K562 (cell line): ENCODE data around the gene TRAPPC4. TPM values are rescaled to one million over a fixed set of nuclear protein-coding genes. Genes with fewer than 3 reads are reported as not detected.
A peak's percentile ranks its signal among the peaks of the same experiment; 100 is the strongest.

ENCODE experiments used
- CCNT2 ChIP-seq: IDR thresholded peaks from 2 replicates; pipeline ENCODE4 v1.6.1; 2011; ENCODE audit warnings: borderline replicate concordance, low read depth, mild to moderate bottlenecking, moderate library complexity, mixed read lengths, low read length; ENCODE audit not compliant: insufficient read length; ENCODE audit errors: extremely low read depth
- CREBBP ChIP-seq: IDR thresholded peaks from one replicate; pipeline ENCODE4 v1.6.1; 2012; ENCODE audit warnings: low read depth, mild to moderate bottlenecking, control low read depth, inconsistent platforms, low read length
- CREM ChIP-seq: IDR thresholded peaks from 2 replicates; pipeline ENCODE4 v1.6.1; 2014; ENCODE audit warnings: antibody characterized with exemption, low read depth
- HNRNPLL ChIP-seq: fragments of 200-400 bp; formaldehyde crosslinking; IDR thresholded peaks from 2 replicates; pipeline ENCODE4 v1.6.1; 2017; ENCODE audit warnings: low read length, low read depth, mild to moderate bottlenecking; ENCODE audit not compliant: poor library complexity, severe bottlenecking
- JUN ChIP-seq, 2 experiments: sonication (generic) in 1 of 2; formaldehyde crosslinking in 1 of 2; IDR thresholded peaks; 2 replicates each; pipeline versions ENCODE4 v1.6.1 to v1.8.0; 2012 to 2022; ENCODE audit warnings: borderline replicate concordance in 2 of 2, mild to moderate bottlenecking in 2 of 2, improper control_type of control experiment in 1 of 2, low read depth in 1 of 2, low read length in 1 of 2, missing genetic modification reagents in 1 of 2
- JUNB ChIP-seq: fragments of 450-650 bp; formaldehyde crosslinking; conservative IDR thresholded peaks from 2 replicates; pipeline ENCODE4 v1.4.0; 2020; ENCODE audit warnings: mild to moderate bottlenecking
- JUND ChIP-seq, 2 experiments: IDR thresholded peaks; 2 replicates in 1 of 2; 3 replicates in 1 of 2; pipeline ENCODE4 v1.6.1; 2011; ENCODE audit warnings: borderline replicate concordance in 2 of 2, low read depth in 2 of 2, low read length in 2 of 2, improper control_type of control experiment in 1 of 2, missing biosample characterization in 1 of 2, missing genetic modification characterization in 1 of 2, missing genetic modification reagents in 1 of 2
- KAT8 ChIP-seq: fragments of 450-650 bp; IDR thresholded peaks from 2 replicates; pipeline ENCODE4 v1.6.1; 2016; ENCODE audit warnings: low read depth, mild to moderate bottlenecking
- MTA2 ChIP-seq: fragments of 450-650 bp; IDR thresholded peaks from 2 replicates; pipeline ENCODE4 v1.6.1; 2016; ENCODE audit warnings: low read depth
- MTA3 ChIP-seq: fragments of 450-650 bp; formaldehyde crosslinking; IDR thresholded peaks from 2 replicates; pipeline ENCODE4 v1.6.1; 2017; ENCODE audit warnings: mild to moderate bottlenecking, borderline replicate concordance
- NRF1 ChIP-seq, 2 experiments: fragments of 450-650 bp; IDR thresholded peaks in 1 of 2; conservative IDR thresholded peaks in 1 of 2; 2 replicates each; pipeline ENCODE4 v1.6.1; 2014; ENCODE audit warnings: mild to moderate bottlenecking in 2 of 2
- SMAD3 ChIP-seq: fragments of 450-650 bp; formaldehyde crosslinking; conservative IDR thresholded peaks from 2 replicates; pipeline ENCODE4 v1.4.0; 2020; ENCODE audit warnings: mild to moderate bottlenecking
- SMC3 ChIP-seq: conservative IDR thresholded peaks from 2 replicates; pipeline ENCODE4 v1.6.1; 2011; ENCODE audit warnings: low read depth, low read length, improper control_type of control experiment; ENCODE audit not compliant: insufficient read depth
- TBP ChIP-seq: optimal IDR thresholded peaks from 2 replicates; pipeline ENCODE3; 2011; ENCODE audit warnings: low read depth, low read length, improper control_type of control experiment
- TEAD1 ChIP-seq, 2 experiments: fragments of 450-650 bp in 1 of 2; sonication (generic) in 1 of 2; formaldehyde crosslinking; IDR thresholded peaks; 2 replicates each; pipeline versions ENCODE4 v1.4.0 to v1.8.0; 2020 to 2022; ENCODE audit warnings: mild to moderate bottlenecking in 2 of 2, missing genetic modification reagents in 1 of 2
- TOE1 ChIP-seq, 2 experiments: fragments of 450-650 bp in 1 of 2; sonication (generic) in 1 of 2; formaldehyde crosslinking in 1 of 2; IDR thresholded peaks; 2 replicates each; pipeline versions ENCODE4 v1.7.1 to v1.8.0; 2016 to 2022; ENCODE audit warnings: borderline replicate concordance in 2 of 2, mild to moderate bottlenecking in 2 of 2, antibody characterized with exemption in 1 of 2, inconsistent platforms in 1 of 2, low read depth in 1 of 2, missing genetic modification reagents in 1 of 2, moderate library complexity in 1 of 2
- ZBTB7A ChIP-seq: IDR thresholded peaks from 2 replicates; pipeline ENCODE4 v1.6.1; 2011; ENCODE audit warnings: low read depth, mild to moderate bottlenecking, low read length, moderate library complexity, borderline replicate concordance; ENCODE audit not compliant: control insufficient read depth
- ZEB2 ChIP-seq: fragments of 450-650 bp; IDR thresholded peaks from 2 replicates; pipeline ENCODE4 v1.6.1; 2016
- ZNF134 ChIP-seq: fragments of 250-450 bp; sonication (Bioruptor Pico); conservative IDR thresholded peaks from 2 replicates; pipeline ENCODE4 v1.4.0; 2020
- polyA plus RNA-seq, 8 experiments: library from polyadenylated mRNA; depleted of rRNA in 4 of 8; stranded (reverse) in 5 of 8; unstranded in 3 of 8; fragments of >200 nt; fragmentation: Nextera tagmentation in 2 of 8; fragmentation: Illumina TruSeq in 1 of 8; extraction: Ambion mirVana in 2 of 8; extraction: Trizol in 1 of 8; gene quantifications; 2 replicates each; pipeline versions ENCODE4 v1.2.1 to v1.2.3, GENCODE V29; 2011 to 2014; ENCODE audit warnings: inconsistent platforms in 1 of 8, missing spikeins in 1 of 8
- total RNA-seq, 7 experiments: library from RNA; depleted of rRNA in 6 of 7; stranded (reverse); fragments of >200 nt in 6 of 7; fragmentation: Illumina TruSeq in 2 of 7; extraction: Trizol in 2 of 7; gene quantifications; 2 replicates each; pipeline versions ENCODE4 v1.2.1 to v1.2.3, GENCODE V29; 2011 to 2021; ENCODE audit warnings: low replicate concordance in 1 of 7
- TF ChIP-seq, protein P1 (sequence below): sonication (generic); formaldehyde crosslinking; IDR thresholded peaks from 2 replicates; pipeline ENCODE4 v1.5.0; 2020; ENCODE audit warnings: missing genetic modification reagents
- TF ChIP-seq, protein P2 (sequence below): sonication (generic); formaldehyde crosslinking; IDR thresholded peaks from 2 replicates; pipeline ENCODE4 v1.9.0; 2022; ENCODE audit warnings: mild to moderate bottlenecking, missing genetic modification reagents
- TF ChIP-seq, protein P3 (sequence below): fragments of 450-650 bp; formaldehyde crosslinking; conservative IDR thresholded peaks from 2 replicates; pipeline ENCODE4 v1.4.0; 2022; ENCODE audit warnings: mild to moderate bottlenecking, missing genetic modification characterization
- TF ChIP-seq, protein P4 (sequence below): fragments of 450-650 bp; IDR thresholded peaks from 2 replicates; pipeline ENCODE4 v1.6.1; 2016; ENCODE audit warnings: antibody characterized with exemption

TRAPPC4 gene
- total and polyA plus RNA-seq, 9 of the 15 experiments (the other 6 are each of a cell fraction or from before 2014, with no cell fraction given), result 121 to 524 (median 142) TPM

DNA sequence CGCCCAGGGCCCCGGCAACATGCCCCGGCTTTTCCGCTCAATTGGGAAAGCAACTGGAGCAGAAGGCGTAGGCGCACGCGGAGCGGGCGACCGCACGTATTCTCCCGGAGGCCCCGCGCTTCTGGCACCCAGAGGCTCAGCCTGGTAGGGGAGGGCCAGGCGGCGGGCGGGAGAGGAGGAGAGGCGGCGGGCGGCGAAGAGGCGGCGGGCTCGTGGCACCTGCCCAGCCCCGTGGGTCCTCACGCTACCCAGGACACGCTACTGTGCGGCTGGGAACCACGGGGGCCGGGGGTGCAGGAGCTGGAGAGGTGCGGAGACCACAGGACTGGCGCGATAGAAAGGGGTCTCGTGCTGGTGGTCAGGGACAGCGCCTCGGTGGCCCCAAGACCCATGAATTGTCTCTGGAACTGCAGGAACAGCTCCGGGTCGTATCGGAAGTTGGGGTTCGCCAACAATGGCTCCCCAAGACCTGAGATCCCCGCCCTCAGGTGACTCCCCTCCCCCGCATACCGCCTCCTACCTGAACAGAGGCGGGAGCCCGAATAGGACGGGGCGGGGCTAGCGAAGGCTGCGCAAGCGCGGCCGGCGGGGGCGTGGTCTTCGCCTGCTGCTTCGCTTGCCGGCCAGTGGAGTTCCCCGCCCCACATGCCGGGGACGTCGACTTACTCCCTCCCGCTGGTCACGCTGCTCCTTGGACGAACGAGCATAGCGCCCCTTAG lies 11.9 kb downstream of the TRAPPC4 start, which contains the start of gene SLC37A4 (continued):
- TF ChIP-seq KAT8 (no peak), JUND (IDR thresholded peaks at IDR 0.05; ENCODE audit: borderline replicate concordance, low read depth, low read length) (peak; percentile 77), JUND (tag; IDR thresholded peaks at IDR 0.05; ENCODE audit: borderline replicate concordance, low read depth, low read length) (peak; percentile 37; the same call in 1 of the 3 replicates), JUN (IDR thresholded peaks at IDR 0.05; ENCODE audit: borderline replicate concordance, low read depth, low read length) (peak; percentile 54; the same call in 1 of the 2 replicates), JUN (CRISPR knock-in tag; IDR thresholded peaks at IDR 0.05; ENCODE audit: borderline replicate concordance) (no peak), HNRNPLL (peak; percentile 47), SMAD3 (0 out of 2 replicates have a peak, but pooled peaks have one; percentile 31), TEAD1 (CRISPR knock-in tag; IDR thresholded peaks at IDR 0.05) (peak; percentile 61 to 97; a peak in 3 of 4 replicates), MTA2 (no peak), TBP (peak; percentile 34), CREM (peak; percentile 90), CCNT2 (peak; percentile 65), JUNB (CRISPR knock-in tag) (no peak), ZBTB7A (peak; percentile 5; the same call in 1 of the 2 replicates), CREBBP (no peak), ZNF134 (CRISPR knock-in tag) (no peak), MTA3 (peak; percentile 66; the same call in 1 of the 2 replicates), SMC3 (peak; percentile 49; the same call in 1 of the 2 replicates), TOE1 (IDR thresholded peaks at IDR 0.05; ENCODE audit: borderline replicate concordance) (0 out of 2 replicates have a peak, but pooled peaks have one; percentile 24), TOE1 (CRISPR knock-in tag; IDR thresholded peaks at IDR 0.05; ENCODE audit: borderline replicate concordance, low read depth) (no peak), ZEB2 (peak; percentile 98), NRF1 (conservative IDR thresholded peaks at IDR 0.05 in 1 of 2, IDR thresholded peaks at IDR 0.05 in 1 of 2) (peak; percentile 98)
- TF ChIP-seq, protein P1, sequence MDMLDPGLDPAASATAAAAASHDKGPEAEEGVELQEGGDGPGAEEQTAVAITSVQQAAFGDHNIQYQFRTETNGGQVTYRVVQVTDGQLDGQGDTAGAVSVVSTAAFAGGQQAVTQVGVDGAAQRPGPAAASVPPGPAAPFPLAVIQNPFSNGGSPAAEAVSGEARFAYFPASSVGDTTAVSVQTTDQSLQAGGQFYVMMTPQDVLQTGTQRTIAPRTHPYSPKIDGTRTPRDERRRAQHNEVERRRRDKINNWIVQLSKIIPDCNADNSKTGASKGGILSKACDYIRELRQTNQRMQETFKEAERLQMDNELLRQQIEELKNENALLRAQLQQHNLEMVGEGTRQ (CRISPR knock-in tag), result peak; percentile 76
- TF ChIP-seq, protein P2, sequence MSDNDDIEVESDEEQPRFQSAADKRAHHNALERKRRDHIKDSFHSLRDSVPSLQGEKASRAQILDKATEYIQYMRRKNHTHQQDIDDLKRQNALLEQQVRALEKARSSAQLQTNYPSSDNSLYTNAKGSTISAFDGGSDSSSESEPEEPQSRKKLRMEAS, result peak; percentile 96
- TF ChIP-seq, protein P3, sequence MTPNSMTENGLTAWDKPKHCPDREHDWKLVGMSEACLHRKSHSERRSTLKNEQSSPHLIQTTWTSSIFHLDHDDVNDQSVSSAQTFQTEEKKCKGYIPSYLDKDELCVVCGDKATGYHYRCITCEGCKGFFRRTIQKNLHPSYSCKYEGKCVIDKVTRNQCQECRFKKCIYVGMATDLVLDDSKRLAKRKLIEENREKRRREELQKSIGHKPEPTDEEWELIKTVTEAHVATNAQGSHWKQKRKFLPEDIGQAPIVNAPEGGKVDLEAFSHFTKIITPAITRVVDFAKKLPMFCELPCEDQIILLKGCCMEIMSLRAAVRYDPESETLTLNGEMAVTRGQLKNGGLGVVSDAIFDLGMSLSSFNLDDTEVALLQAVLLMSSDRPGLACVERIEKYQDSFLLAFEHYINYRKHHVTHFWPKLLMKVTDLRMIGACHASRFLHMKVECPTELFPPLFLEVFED (CRISPR knock-in tag), result no peak
- TF ChIP-seq, protein P4, sequence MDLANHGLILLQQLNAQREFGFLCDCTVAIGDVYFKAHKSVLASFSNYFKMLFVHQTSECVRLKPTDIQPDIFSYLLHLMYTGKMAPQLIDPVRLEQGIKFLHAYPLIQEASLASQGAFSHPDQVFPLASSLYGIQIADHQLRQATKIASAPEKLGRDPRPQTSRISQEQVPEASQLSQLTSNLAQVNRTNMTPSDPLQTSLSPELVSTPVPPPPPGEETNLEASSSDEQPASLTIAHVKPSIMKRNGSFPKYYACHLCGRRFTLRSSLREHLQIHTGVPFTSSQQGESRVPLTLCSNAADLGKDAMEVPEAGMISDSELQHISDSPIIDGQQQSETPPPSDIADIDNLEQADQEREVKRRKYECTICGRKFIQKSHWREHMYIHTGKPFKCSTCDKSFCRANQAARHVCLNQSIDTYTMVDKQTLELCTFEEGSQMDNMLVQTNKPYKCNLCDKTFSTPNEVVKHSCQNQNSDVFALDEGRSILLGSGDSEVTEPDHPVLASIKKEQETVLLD, result peak; percentile 94
